GM12875 (cell line): ENCODE data around the gene PPP2R5C.

Experiments
- H3K4me3 ChIP-seq: one replicate; pipeline ENCODE4 v1.5.1; 2011; ENCODE audit warnings: low read depth, low read length, control low read depth
- CTCF ChIP-seq: IDR thresholded peaks from 2 replicates; pipeline ENCODE4 v1.5.1; 2011; ENCODE audit warnings: low read depth, mild to moderate bottlenecking, control low read depth, inconsistent platforms, low read length, moderate library complexity, borderline replicate concordance; ENCODE audit not compliant: insufficient read depth

PPP2R5C gene

GRCh38 chr14:101781240-101782061 is 19.9 kb downstream of the PPP2R5C start:
- TF ChIP-seq CTCF: peak; percentile 10; the same call in 1 of the 2 replicates
- H3K4me3 ChIP-seq: peak overlapping the region; percentile 64

DNA sequence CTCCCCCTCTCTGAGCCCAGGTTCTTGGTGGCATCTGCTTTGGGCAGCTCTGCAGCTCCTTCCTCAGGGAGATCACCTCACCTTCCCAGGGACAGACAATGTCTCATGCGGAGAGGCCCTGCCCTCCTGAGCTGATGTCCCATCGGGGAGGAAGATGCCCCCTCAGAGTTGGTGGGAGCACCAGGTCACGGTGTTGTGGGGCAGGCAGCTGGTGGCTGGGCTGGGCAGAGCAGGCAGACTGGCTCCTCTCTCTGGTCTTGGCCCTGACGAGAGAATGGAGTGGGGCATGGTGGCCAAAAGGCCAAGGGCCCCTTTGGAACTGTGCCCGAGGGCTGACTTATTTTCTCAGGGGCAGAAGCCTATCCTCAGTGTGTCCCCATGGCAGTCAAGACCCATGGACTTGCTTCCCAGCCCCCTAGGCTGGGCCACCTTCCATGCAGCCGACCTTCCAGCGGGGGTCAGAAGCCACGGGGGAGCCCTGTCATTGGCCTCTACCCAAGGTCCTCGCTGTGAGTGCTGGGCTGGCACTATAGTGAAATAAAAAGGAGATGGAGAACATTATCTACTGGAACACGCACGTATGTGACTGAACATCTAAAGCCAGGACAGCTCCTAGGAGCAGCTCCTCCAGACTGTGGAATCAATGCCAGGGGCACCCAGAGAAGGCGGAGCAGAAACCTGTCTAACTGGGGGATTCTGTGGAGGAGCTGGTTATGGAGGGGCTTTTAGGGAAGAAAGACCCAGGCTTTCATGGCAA is 21.9 kb downstream of the PPP2R5C start:
- no peak for TF ChIP-seq CTCF
- H3K4me3 ChIP-seq: no peak overlapping the region

DNA sequence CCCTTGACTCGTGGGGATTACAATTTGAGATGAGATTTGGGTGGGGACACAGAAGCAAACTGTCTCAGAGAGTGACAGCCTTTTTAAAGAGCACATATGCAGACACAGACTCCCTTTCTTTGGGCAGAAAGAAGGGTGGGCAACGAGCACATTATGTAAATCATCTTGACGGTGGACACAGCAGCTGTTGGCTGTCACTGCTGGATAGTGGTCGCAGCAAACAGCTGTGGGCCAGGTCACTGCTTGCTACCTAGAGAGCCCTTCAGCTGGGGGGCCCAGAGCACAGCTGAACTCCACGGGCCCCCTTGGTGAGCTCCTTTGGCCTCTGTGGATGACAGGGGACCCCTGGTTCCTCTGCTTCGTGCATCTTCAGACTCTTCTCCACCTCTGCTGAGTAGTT is 23.1 kb downstream of the PPP2R5C start:
- no peak for TF ChIP-seq CTCF
- H3K4me3 ChIP-seq: no peak overlapping the region

GRCh38 chr14:101788016-101788635 is 26.6 kb downstream of the PPP2R5C start:
- TF ChIP-seq CTCF: no peak
- no peak overlapping the region for H3K4me3 ChIP-seq

DNA sequence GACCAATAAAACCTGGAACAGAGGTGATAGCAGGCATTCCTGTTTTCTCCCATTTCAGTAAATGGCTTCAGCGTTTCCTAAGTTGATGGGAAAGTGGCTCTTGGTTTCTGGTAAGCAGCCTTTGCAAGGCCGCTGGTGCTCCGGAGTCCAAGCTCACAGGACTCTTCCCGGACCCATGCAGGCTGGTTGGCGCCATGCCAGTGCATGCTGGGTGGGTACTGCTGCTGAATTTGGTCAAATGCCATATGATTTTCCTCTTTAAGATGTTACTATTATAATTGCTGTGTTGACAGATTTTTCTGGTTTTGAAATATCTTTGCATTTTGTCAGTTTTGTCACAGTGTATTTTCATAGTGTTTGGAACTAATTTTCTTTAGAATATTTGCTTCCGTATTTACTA is 27.7 kb downstream of the PPP2R5C start:
- no peak for TF ChIP-seq CTCF
- no peak overlapping the region for H3K4me3 ChIP-seq

GRCh38 chr14:101790232-101790631 is 28.7 kb downstream of the PPP2R5C start:
- H3K4me3 ChIP-seq: no peak overlapping the region
- TF ChIP-seq CTCF: no peak
